Peyer's patch (tissue), 4 donors: ENCODE results near the gene ERC2.

ENCODE experiments used
- POLR2A ChIP-seq, 2 donors: fragments of 450-650 bp; IDR thresholded peaks; one replicate each; pipeline ENCODE4 v1.5.1; 2017; ENCODE audit warnings: antibody characterized with exemption in 2 of 2, mild to moderate bottlenecking in 2 of 2, moderate library complexity in 2 of 2
- TF ChIP-seq, protein P1 (sequence below), 6 experiments: fragments of 450-650 bp in 4 of 6; fragments of 200-600 bp in 2 of 6; sonication (generic) in 1 of 6; IDR thresholded peaks; one replicate each; pipeline ENCODE4 v1.5.1; 2017 to 2019; ENCODE audit warnings: antibody characterized with exemption in 6 of 6, mild to moderate bottlenecking in 3 of 6, moderate library complexity in 1 of 6

GRCh38 chr3:55631766-55632331, 836.4 kb downstream of the ERC2 start:
- TF ChIP-seq, protein P1, sequence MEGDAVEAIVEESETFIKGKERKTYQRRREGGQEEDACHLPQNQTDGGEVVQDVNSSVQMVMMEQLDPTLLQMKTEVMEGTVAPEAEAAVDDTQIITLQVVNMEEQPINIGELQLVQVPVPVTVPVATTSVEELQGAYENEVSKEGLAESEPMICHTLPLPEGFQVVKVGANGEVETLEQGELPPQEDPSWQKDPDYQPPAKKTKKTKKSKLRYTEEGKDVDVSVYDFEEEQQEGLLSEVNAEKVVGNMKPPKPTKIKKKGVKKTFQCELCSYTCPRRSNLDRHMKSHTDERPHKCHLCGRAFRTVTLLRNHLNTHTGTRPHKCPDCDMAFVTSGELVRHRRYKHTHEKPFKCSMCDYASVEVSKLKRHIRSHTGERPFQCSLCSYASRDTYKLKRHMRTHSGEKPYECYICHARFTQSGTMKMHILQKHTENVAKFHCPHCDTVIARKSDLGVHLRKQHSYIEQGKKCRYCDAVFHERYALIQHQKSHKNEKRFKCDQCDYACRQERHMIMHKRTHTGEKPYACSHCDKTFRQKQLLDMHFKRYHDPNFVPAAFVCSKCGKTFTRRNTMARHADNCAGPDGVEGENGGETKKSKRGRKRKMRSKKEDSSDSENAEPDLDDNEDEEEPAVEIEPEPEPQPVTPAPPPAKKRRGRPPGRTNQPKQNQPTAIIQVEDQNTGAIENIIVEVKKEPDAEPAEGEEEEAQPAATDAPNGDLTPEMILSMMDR (IDR thresholded peaks at IDR 0.05): no peak
- no peak for TF ChIP-seq POLR2A (IDR thresholded peaks at IDR 0.05)
